Glomerular endothelial cell (primary cell): ENCODE measurements around the gene NCF4. TPM values are rescaled to one million over a fixed set of nuclear protein-coding genes. Genes with fewer than 3 reads are reported as not detected.
A peak's percentile ranks its signal among the peaks of the same experiment; 100 is the strongest.

ENCODE experiments used
- DNase-seq: peaks from one replicate; pipeline ENCODE4 v3.0.0-alpha.2; 2011; ENCODE audit warnings: low read depth, low spot score; ENCODE audit errors: extremely low read depth
- total RNA-seq: library from RNA; depleted of rRNA; stranded (reverse); fragments of >200 nt; gene quantifications from 2 replicates; pipeline ENCODE4 v1.2.3, GENCODE V29; 2015

Gene NCF4
- total RNA-seq, 1 donor from 2014 or later: 0.41 TPM

DNA sequence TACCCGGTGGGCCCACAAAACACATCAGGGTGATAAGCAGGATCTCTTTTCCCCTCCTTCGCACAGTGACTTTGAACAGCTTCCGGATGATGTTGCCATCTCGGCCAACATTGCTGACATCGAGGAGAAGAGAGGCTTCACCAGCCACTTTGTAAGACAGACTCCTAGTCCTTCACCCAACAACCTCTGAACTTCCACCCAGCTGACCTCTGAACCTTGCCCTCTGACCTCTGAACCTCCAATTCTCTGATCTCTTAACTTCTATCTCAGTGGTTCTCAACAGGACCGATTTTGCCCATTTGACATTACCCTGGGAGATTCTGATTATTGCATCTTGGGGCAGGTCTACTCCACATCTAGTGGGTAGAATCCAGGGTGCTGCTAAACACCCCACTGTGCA, 3.2 kb downstream of the NCF4 start:
- DNase-seq: no peak

DNA sequence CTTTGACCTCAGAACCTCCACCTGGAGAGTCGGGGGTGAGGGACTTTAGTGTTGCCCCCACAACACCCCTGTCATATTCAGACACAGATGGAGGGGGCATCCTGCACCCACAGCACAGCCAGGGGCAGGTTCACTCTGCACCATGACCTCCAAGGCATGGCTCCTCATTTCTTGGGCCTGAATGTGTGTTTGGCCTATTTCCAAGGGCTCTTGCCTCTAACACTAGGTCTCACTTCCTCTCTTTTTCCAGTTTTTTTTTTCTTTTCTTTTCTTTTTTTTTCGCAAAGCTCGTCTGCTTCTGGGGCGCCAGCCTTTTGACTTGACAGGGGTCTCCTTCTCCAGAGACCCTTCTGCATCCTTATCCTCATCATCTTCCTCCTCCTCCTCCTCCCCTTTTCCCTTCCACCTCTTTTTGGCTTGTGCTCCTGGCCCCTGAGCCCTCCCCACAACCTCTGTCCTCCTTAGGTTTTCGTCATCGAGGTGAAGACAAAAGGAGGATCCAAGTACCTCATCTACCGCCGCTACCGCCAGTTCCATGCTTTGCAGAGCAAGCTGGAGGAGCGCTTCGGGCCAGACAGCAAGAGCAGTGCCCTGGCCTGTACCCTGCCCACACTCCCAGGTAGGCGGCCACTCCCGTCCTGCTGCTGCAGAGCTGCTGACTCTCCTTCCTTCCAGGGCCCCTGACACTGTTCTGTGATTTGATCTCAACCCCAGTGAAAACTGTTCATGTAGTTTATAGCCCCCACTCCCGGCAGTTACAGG, 3.8 kb downstream of the NCF4 start:
- no peak for DNase-seq

GRCh38 chr22:36865346-36865745, 4.5 kb downstream of the NCF4 start:
- no peak for DNase-seq

DNA sequence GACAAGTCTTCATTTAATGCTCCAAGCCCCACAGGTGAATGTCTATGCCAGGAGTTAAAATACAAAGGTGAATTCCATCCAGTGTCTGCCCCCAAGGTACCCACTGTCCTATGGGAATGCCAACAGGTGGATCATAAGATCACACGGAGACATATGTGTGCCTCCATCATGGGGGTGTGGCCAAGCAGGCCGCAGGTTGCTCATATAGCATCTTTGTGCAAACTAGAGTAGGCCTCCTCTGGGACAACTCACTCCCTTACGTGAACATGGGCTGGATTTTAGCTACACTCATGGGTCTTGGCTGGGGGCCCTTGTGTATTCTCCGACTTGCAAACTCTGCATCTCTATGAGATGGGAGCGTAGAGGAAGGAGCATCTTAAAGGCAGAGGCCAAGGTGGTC, 6.9 kb downstream of the NCF4 start:
- no peak for DNase-seq

DNA sequence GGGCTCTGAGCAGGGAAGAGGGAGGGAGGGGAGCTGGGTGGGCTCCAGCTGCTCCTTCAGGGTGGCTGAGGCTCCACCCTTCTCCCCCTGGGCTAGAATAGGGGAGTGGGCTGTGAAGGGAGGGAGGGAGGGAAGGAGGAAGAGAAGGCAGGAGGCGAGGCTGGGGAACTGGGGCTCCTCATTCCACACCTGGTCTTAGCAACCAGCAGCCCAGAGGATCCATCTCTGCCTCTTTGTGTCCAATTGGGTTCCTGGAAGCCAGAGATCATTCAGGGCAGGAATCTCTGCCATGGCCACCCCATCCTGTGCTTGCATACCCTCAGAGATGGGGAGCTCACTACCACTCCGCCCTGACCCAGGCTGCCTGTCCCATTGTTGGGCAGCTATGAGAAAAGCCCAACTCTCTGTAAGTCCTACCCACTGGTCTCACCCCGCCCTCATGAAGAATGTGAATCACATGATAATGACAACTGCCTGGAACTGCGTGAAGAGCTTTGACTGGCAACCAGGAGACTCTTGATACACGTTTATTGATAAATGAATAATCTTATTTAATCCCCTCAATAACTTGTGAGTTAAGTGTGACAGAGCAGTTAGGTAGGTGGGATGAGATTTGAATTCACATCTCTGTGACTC, 7.9 kb downstream of the NCF4 start:
- no peak for DNase-seq

DNA sequence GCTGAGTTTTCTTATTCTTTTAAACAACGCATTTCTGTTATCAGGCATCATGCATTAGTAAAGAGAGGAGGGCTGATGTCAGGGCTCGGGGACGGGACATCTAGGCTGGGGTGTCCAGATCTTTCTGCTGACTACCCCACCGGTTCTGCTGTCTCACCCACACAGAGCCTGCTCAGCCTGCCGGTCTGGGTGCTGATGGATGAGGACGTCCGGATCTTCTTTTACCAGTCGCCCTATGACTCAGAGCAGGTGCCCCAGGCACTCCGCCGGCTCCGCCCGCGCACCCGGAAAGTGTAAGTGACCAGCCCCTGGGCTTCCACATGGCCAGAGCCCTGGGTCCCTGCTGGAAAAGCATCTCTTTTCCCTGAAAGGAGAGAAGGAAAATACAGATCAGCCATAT, 9.4 kb downstream of the NCF4 start:
- DNase-seq: no peak

- no peak for DNase-seq
Observed at GRCh38 chr22:36871669-36872081, 10.9 kb downstream of the NCF4 start.

- no peak for DNase-seq
Observed at GRCh38 chr22:36872084-36872483, 11.3 kb downstream of the NCF4 start.

DNA sequence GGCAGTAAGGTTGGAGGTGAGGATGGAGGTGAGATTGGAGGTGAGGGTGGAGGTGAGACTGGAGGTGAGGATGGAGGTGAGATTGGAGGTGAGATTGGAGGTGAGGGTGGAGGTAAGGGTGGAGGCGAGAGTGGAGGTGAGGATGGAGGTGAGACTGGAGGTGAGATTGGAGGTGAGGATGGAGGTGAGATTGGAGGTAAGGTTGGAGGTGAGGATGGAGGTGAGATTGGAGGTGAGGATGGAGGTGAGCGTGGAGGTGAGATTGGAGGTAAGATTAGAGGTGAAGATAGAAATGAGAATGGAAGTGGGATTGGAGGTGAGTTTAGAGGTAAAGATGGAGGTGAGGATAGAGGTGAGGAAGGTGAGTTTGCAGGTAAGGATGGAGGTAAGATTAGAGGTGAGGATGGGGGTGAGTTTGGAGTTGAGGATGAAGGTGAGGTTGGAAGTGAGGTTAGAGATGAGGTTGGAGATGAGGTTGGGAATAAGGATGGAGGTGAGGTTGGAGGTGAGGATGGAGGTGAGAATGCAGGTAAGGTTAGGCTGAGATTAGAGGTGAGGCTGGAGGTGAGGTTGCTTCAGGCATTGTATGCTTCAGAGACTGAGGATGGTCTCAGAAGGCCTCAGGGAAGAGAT, 12.2 kb downstream of the NCF4 start:
- no peak for DNase-seq

- no peak for DNase-seq
Observed at GRCh38 chr22:36873614-36874308, 13.0 kb downstream of the NCF4 start.

DNA sequence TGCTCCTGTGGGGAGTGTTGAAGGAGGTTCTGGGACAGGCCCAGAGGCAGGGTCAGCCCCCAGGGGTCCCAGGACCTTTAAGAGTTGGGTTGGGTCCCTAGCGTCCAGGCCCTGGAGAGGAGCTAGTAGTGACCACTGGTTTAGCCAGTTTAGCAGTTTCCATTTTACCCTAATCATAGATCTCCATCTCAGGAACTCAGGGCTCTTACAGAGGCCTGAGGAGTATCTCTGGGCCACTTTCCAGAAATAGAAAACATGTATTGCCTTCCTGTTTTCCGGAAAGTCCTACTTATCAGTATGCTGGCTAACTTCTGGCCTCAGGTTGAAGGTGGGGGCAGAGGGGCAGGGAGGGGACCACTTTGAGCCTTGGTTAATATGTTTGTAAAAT, 13.5 kb downstream of the NCF4 start:
- DNase-seq: no peak

DNA sequence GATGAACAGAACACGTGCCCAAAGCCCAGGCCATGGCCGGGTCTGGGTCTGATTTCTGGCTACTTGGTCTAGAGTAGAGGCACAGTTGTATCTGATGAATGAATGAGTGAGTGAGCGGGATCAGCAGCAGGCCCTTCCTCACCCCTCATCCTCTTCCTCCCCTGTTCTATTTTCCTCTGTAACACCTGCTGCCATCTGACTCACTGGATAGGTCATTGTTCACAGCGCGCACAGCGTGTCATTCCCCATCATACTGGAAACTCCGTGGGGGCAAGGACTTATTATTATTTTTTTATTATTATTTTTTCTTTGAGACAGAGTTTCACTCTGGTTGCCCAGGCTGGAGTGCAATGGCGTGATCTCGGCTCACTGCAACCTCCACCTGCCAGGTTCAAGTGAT, 13.9 kb downstream of the NCF4 start:
- no peak for DNase-seq

DNA sequence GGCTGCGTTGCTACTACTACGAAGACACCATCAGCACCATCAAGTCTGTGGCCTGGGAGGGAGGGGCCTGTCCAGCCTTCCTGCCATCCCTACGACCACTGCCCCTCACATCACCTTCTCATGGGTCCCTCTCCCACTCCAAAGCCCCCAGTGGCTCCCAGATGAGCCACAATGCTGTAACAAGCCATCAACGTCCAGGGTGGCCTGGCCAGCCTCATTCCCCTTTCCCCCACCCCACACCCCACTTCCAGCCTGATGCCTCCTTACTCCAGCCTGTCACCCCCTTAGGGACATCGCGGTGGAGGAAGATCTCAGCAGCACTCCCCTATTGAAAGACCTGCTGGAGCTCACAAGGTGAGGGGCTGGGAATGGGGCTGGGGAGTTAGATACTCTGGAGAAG, 14.9 kb downstream of the NCF4 start:
- no peak for DNase-seq

GRCh38 chr22:36879775-36880174, 19.0 kb downstream of the NCF4 start:
- no peak for DNase-seq

DNA sequence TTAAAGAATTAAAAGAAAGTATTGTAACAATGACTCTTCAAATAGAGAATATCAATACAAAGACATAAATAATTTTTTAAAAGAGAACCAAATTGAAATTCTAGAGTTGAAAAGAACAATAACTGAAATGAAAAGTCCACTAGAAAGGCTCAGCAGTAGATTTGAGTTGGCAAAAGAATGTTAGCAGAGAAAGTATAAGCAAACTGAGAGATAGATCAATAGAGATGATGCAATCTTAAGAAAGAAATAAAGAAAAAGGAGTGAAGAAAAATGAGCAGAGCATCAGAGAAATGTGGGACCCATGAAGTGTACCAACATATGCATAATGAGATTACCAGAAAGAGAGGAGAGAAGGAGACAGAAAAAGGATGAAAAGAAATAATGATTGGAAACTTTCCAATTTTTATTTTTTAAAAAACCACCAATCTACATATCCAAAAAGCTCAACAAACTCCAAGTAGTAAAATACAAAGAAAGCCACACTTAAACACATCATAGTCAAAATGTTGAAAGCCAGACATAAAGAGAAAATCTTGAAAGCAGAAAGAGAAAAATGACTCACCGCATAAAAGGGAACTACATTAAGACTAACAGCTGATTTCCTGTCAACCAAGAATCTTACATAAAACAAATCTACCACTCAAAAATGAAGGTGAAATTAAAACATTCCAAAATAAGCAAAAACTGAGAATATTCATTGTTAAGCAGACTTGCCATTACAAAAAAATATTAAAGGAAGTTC, 20.9 kb downstream of the NCF4 start:
- no peak for DNase-seq

GRCh38 chr22:36884349-36885158, 23.7 kb downstream of the NCF4 start:
- DNase-seq: peak; percentile 34

GRCh38 chr22:36885474-36885873, 24.7 kb downstream of the NCF4 start:
- DNase-seq: no peak

DNA sequence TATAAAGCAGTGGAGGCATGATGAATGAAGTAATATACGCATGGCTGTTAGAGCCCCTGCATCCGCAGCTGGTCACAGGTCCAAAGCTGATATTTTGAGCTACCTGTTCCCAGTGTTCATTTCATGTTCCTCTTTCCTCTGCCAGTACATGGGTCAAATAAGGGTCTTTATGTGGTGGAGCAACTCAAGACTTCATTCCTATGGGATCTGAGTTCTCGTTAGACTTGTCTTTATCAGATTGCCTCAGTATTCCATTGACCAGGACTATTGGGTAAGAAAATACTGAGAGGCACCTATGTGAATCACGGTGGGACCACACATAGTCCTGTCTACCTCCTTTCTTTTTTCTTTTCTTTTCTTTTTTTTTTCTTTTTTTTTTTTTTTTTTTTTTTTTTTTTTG, 25.2 kb downstream of the NCF4 start:
- no peak for DNase-seq

- DNase-seq: no peak
Observed at GRCh38 chr22:36887162-36887561, 26.4 kb downstream of the NCF4 start.

DNA sequence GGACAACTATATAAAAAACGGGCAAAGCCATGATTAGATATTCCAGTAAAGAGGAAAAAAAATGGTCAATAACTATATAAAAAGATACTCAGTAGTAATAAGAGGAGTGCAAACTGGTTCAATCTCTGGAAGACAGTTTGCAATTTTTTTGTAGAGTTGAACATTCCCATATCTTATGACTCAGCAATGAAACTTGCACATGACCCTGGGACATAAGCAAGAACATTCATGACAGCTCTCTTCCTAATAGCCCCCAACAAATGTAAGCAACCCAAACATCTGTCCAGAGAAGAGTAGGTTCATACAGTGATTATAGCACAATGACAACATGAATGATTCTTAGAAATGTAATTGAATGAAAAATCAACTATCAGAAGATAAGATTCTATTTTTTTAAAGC, 30.8 kb downstream of the NCF4 start:
- no peak for DNase-seq
